ACHN (cell line): Measurements from ENCODE around the gene CACNB1.
A peak's percentile ranks its signal among the peaks of the same experiment; 100 is the strongest.

Experiments used
- DNase-seq: peaks from one replicate; pipeline ENCODE4 v3.0.0-alpha.2; 2015
- in situ Hi-C: cut with HindIII; loops from 2 replicates; pipeline ENCODE4 v1.10.0; 2017; ENCODE audit warnings: low sequenced_read_pairs, low pct_ligation_motif_present, low pct_unique_long_range_greater_than_20kb

The CACNB1 gene

GRCh38 chr17:39197380-39198185, at the start of gene CACNB1:
Gene CACNB1, minus strand, starts transcription at chr17:39197669. Its CDS starts 174 bp downstream, at chr17:39197495.
- DNase-seq = peak; percentile 84
- in situ Hi-C loops = no loop called here

- in situ Hi-C loops = no loop called here
- DNase-seq = peak; percentile 24
These were observed 48.8 kb upstream of the CACNB1 start for GRCh38 chr17:39246274-39246673.

- in situ Hi-C loops = no loop called here
- DNase-seq = peak; percentile 83
These were observed 47.4 kb upstream of the CACNB1 start for GRCh38 chr17:39244600-39245570.

- in situ Hi-C loops = no loop called here
- DNase-seq = no peak
These were observed 46.6 kb upstream of the CACNB1 start for GRCh38 chr17:39244016-39244599.

GRCh38 chr17:39243155-39243554, 45.7 kb upstream of the CACNB1 start:
- DNase-seq = no peak
- in situ Hi-C loops = no loop called here

GRCh38 chr17:39240631-39241030, 43.2 kb upstream of the CACNB1 start:
- in situ Hi-C loops = no loop called here
- DNase-seq = no peak

GRCh38 chr17:39239640-39240314, 42.3 kb upstream of the CACNB1 start:
- DNase-seq = peak; percentile 57
- in situ Hi-C loops = no loop called here

GRCh38 chr17:39238311-39238972, 41.0 kb upstream of the CACNB1 start:
- in situ Hi-C loops = no loop called here
- peak; percentile 76 for DNase-seq

GRCh38 chr17:39237586-39237985, 40.1 kb upstream of the CACNB1 start:
- in situ Hi-C loops = no loop called here
- no peak for DNase-seq

GRCh38 chr17:39236981-39237441, 39.5 kb upstream of the CACNB1 start:
- in situ Hi-C loops = no loop called here
- no peak for DNase-seq

GRCh38 chr17:39236450-39236927, 39.0 kb upstream of the CACNB1 start:
- in situ Hi-C loops = no loop called here

GRCh38 chr17:39235555-39236449, 38.3 kb upstream of the CACNB1 start:
- peak; percentile 86 for DNase-seq
- in situ Hi-C loops = no loop called here

More at GRCh38 chr17:39236450-39236927, 39.0 kb upstream of the CACNB1 start:
- no peak for DNase-seq

- in situ Hi-C loops = no loop called here
- DNase-seq = peak; percentile 40
These were observed 34.4 kb upstream of the CACNB1 start for GRCh38 chr17:39231591-39232551.

GRCh38 chr17:39231091-39231561, 33.7 kb upstream of the CACNB1 start:
- in situ Hi-C loops = no loop called here
- DNase-seq = no peak

GRCh38 chr17:39230361-39230760, 32.9 kb upstream of the CACNB1 start:
- no peak for DNase-seq
- in situ Hi-C loops = no loop called here
